HG03469 (cell line): ENCODE results near the gene CDK6.

Source experiments
- ATAC-seq: cut with Tn5 transposase; IDR thresholded peaks from one replicate; pipeline ENCODE4 v1.9.1; 2021; ENCODE audit warnings: mild to moderate bottlenecking, moderate library complexity, moderate number of reproducible peaks; ENCODE audit not compliant: unreplicated experiment

The CDK6 gene

DNA sequence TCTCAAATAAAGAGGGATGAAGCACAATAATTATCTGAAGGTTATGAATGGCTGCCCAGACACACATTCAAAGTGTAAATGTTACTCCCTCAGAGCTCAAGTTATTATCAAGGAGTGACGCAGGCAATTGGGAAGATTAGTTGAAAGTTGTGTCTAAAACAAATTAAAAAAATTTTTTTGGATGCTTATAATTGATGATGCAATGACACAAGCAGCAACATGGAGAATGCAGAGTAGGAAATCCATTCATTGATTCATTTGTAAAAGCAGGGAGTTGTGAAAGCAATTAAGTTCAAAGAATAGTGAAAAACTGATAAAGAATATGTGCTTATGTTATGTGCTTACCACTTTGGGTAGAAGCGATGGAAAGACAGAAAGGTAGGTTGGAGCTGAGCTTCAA is 120.4 kb downstream of the CDK6 start:
- no peak for ATAC-seq

DNA sequence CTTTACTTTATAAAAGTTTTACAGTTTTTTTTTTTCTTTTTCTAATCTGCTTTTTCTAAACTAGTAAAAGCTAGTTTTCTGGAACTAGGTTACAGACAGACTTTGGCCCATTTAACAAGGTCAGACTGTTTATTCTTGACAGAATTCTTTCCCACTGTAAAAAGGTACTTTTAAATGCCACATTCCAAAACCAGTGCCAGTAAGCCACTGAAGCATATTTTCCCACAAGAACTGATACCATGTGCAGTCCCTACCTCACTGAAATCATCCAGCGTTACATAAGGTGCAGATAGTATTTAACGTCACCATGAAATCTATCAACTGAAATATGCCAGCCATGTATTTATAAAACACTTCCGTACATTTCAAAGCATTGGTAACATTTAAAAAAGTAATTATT is 121.6 kb downstream of the CDK6 start:
- ATAC-seq, result no peak

- no peak for ATAC-seq
These were observed 122.1 kb downstream of the CDK6 start for GRCh38 chr7:92714280-92714679.

DNA sequence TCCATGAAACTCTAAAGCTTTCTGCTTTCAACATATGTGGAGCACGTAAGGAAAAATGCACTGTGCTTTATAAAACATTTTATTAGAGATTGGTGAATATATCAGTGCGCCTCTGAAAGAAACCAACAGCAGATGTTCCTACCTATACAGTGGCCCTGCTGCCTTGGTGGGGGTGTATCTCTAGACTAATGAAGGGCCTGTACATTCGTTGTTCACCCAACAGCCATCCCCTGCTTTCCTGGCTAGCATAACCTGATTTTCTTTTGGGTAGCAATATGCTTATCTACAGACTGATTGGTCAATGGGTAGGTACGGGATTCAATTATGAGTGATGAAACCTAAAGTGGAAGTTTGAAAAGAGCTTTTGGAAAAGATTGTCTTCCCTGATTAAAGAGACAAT is 126.5 kb downstream of the CDK6 start:
- no peak for ATAC-seq

DNA sequence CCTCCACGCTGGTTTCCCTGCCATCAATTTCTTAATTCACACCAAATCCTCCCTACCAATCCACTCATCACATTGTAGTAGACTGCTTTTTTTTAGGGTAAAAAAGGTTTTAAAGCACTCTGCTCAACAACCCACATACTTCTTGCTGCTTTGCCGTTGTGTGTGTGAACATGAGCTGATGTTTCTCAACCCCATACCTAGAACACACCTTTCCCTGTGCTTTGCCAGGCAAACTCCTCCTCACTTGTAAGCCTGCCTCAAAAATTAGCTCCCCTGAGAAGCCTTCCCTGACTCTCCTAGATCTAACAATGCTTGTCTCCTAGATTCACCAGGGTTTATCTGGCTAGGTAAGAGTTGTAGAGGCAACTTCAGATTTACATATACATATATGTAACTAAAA is 127.2 kb downstream of the CDK6 start:
- no peak for ATAC-seq

DNA sequence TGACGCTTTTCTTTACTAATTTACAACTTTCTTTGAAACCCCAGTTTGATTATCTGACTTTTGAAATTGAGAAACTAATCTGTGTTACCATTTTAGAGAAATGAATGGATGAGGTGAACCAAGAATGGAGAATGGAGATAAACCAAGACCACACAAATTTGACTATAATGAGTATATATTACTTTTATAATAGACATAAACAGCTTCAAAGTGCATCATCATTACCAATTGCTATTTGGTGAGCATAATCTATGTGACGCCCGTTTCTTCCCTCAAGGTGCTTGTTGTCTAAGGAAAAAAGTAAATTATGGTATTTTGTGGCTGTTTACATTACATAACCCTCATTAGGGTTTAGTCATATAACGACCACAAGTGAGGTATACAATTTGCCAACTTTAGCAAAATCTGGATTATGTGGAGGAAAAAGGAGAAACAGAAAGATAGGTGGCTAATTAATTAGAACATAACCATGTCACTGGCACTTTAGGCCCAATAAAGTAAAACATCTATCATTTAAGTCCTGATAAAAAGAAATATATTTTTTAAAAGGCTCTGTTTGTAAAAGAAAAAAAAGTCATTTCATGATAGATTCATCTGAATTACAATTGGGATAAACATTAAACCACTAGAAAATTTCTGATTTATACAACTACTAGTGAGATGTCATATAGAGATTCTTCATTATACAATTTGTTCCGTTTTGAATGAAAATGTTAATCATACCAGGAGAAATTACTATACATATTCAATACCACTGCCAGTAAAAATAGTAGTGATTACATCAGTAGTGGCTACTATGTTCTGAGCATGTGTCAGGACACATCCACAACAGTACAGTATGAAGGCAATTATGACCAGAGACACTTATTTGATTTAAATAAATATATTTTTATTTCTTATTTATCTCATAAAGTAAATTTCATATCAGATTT is 128.0 kb downstream of the CDK6 start:
- ATAC-seq, result no peak

GRCh38 chr7:92707435-92707834 is 128.9 kb downstream of the CDK6 start:
- no peak for ATAC-seq

DNA sequence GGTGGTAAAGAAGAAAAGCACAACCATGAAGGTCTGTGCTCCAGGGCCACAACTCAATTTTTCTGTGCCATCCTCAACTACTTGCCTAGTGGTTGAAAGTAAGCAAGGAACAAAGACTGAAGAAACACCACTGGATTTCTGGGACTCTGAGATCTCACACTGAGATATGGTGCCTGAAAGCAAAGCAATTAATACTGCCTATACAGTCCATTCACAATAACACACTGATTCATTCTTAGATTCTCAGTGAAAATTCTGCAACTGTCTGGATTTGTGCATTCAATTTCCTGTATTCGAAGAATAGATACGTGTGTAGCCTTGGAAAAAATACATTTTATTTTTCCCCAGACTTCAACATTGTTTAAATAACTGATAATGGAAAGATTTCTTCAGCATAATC is 129.8 kb downstream of the CDK6 start:
- no peak for ATAC-seq

- ATAC-seq, result no peak
These were observed 130.5 kb downstream of the CDK6 start for GRCh38 chr7:92705831-92706230.

- ATAC-seq, result no peak
These were observed 131.5 kb downstream of the CDK6 start for GRCh38 chr7:92704858-92705257.

DNA sequence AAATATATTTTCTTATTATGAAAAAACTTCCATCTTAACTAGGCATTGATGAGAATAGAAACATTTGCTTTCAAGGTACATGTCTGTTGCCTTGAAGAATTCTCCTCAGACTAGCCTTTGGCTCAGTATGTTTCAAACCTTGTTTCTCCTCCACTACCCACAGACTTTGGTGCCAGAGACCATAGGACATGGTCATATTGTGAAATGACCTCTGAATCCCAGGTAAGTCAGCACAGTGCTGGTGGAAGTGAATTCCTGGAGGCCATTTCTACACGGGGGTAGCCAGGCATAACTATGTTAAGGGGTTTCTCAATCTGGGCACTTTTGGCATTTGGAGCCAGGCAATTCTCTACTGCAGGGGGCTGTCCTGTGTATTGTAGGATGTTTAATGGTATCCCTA is 133.8 kb downstream of the CDK6 start:
- no peak for ATAC-seq

DNA sequence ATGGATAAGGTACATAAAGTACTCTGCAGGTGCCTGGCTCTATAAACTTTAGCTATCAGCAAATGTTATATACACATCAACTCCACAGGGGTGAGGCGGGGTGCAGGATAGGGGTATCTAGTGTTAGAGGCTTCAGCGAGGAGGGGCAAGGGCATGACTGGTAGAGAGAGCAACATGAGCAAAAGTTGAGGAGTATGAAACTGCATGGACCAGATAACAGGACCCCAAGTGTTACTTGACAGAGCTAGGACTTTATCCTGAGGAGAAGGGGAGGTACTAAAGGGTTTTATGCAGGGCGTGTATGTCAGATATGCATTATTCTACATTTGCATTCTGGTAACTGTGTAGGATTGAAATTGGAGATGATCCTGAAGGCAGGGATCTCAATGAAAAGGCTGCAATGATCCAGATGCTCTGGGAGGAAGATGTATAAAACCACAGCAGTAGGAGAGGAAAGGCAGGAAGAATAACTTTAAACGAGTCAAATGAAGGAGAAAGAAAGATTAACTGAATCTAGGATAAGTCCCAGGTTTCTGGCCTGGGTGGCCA is 136.3 kb downstream of the CDK6 start:
- ATAC-seq, result no peak

DNA sequence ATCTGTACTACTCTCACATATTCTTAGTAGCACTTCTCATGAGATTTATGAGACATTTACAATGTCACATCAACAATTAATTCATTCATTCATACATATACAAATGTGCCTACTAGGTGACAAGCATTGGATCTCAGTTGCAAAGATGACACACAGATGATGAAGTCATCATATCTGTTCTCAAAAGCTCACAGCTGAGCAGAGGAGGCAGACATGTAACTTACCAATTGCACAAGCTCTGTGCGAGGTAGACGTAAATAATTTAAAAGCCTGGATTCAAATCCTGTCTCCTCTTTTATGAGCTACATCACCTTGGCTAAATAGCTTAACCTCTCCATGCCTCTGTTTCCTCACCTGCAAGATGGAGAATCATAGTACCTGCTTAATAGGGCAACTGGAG is 136.8 kb downstream of the CDK6 start:
- no peak for ATAC-seq

DNA sequence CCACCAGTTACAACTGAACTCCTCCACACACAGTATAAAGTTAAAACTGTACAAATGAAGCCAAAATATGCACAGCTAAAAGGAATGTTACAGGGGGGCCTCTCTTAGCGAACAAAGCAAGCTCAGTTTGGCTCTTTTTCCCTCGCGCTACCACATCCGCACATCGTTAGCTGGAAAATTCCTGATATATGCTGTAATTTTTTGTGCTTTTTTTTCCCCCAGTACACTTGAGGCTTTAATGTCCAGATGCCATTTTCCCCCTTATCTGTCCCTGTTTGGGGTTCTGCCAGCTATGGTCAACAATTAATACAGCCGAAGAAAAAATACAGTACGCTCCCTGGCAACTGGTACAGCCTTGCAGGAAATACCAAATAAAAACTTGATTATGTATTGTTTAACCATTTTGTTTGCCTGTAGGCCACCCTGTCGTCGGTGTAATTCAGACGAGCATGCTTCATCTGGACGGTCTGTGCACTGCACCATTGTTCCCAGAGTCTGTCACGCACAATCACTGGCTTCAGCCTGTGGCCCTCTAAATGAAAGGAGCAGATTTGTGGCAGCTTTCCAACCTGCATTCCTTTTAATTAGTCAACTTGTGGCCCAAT is 138.0 kb downstream of the CDK6 start:
- no peak for ATAC-seq

DNA sequence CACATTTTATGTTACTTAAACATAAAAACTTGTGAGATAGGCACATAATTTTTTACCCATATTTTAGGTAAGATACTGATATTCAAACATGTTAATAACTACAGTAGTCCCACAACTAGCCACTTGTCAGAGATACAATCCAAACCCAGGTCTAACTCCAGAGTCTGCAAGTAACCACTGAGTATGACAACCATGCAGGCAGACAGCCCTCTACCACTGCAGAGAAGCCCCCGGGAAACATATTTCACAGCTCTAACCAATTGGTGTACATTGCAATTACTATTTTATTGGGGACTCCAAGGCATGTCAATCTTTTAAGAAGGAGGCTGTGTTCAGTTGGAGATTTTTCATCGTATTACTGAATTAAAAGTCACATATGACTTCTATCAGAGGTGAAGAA is 139.0 kb downstream of the CDK6 start:
- ATAC-seq, result no peak

DNA sequence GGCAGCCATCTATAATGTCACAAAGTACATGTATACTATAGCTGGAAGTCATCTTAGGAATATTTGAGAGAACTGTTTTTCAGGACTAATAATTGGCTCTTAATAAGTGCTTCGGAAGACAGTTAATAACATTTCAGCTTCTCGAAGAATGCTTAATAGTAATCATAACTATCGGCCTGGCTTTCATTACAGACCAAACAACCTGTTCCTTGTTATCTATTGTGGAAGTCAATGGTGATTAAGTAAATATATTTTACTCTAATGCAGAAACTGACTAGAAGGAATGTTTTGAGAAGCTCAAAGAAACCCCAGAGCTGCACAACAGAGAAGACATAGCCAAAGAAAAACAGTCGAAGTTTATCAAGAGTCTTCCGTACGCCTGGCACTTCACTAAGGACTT is 139.4 kb downstream of the CDK6 start:
- no peak for ATAC-seq

GRCh38 chr7:92696584-92696983 is 139.8 kb downstream of the CDK6 start:
- no peak for ATAC-seq

GRCh38 chr7:92695308-92696261 is 140.8 kb downstream of the CDK6 start:
- no peak for ATAC-seq

DNA sequence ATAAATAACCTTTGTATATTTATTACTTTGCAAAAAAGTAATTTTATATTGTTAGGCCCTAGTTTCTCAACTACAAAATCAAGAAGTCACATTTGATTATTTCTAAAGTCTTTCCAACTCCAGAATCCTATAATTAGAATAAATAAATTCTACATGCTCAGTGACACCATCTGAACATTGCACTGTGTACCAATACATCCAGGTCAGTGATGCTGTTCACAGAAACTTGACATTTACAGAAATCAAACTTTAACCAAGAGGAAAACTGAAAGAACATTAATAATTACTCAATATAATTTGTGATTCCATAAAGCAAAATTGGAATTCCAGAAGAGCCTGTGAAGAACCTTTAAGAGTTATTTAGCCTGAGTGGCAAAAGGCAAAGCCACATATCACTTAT is 142.2 kb downstream of the CDK6 start:
- ATAC-seq, result no peak

DNA sequence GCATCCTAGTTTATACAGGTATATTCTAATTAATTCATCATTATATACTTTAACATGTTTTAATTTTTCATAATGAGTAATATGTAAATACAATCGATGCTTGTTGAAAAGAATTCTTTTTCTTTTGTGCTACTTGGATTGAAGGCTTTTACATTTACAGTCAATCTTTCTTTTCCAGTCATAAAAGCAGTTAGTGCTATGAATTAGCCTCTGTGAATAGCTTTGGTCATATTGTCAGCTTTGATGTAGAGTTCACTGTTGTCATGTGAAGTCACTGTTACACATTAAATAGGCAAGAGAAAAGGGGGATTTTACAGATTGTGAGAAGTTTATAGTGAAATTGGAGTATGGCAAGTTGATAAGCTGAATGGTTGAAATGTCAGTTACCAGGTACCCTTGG is 142.9 kb downstream of the CDK6 start:
- no peak for ATAC-seq

DNA sequence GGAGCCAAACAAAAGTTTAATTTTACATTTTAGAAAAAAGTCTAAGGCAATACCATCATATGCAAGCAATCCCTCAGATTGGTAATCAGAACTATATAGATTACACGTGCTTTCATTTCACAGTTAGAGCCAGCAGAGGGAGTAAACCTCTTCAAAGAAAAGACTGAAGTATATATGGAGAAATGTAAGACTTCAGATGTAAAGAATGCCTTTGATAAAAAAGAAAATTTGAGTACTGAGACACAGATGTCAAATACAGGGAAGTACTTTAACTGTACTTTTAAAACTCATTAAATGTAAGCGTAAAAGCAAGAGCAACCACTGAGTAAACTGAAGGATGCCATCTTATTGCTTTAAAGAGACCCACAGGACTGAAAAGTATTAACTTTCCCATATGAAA is 144.8 kb downstream of the CDK6 start:
- peak; percentile 70 for ATAC-seq
